Cardiac muscle cell (in vitro differentiated cells and primary cell): ENCODE results near the gene ITM2B. TPM values are rescaled to one million over a fixed set of nuclear protein-coding genes. Genes with fewer than 3 reads are reported as not detected.

Experiments used
- DNase-seq, 2 donors: peaks; one replicate each; pipeline versions ENCODE4 v3.0.0 to v3.0.0-alpha.2; 2010 to 2017; ENCODE audit warnings: low read depth in 1 of 2, low spot score in 1 of 2
- H3K27ac ChIP-seq: fragments of 200-600 bp; sonication (generic); 2 replicates; pipeline ENCODE4 v1.5.1; 2016
- H3K27me3 ChIP-seq: fragments of 200-600 bp; sonication (generic); 2 replicates; pipeline ENCODE4 v1.6.0; 2016; ENCODE audit warnings: control low read depth
- H3K36me3 ChIP-seq: fragments of 200-600 bp; sonication (generic); 2 replicates; pipeline ENCODE4 v1.5.1; 2016; ENCODE audit warnings: control low read depth
- H3K4me1 ChIP-seq: fragments of 200-600 bp; sonication (generic); 2 replicates; pipeline ENCODE4 v1.8.1; 2017; ENCODE audit warnings: low read depth, mild to moderate bottlenecking, mixed run types
- H3K4me3 ChIP-seq: fragments of 200-600 bp; sonication (generic); 2 replicates; pipeline ENCODE4 v1.5.1; 2016; ENCODE audit warnings: mild to moderate bottlenecking
- H3K9me3 ChIP-seq: fragments of 200-600 bp; sonication (generic); 2 replicates; pipeline ENCODE4 v1.5.1; 2017; ENCODE audit warnings: low read depth, mild to moderate bottlenecking, control low read depth
- polyA plus RNA-seq: library from polyadenylated mRNA; unstranded; fragments of >200 nt; fragmentation: Nextera tagmentation; extraction: Ambion mirVana; gene quantifications from 2 replicates; pipeline ENCODE4 v1.2.1, GENCODE V29; 2016
- total RNA-seq: library from RNA; depleted of rRNA; stranded (reverse); fragments of >200 nt; gene quantifications from 2 replicates; pipeline ENCODE4 v1.2.3, GENCODE V29; 2016
- TF ChIP-seq, protein P1 (sequence below): IDR thresholded peaks from 2 replicates; pipeline ENCODE4 v1.5.1; 2012; ENCODE audit warnings: low read depth, mild to moderate bottlenecking, low read length

Gene ITM2B
- total and polyA plus RNA-seq, 2 experiments from 2014 or later, result 135 to 360 TPM

DNA sequence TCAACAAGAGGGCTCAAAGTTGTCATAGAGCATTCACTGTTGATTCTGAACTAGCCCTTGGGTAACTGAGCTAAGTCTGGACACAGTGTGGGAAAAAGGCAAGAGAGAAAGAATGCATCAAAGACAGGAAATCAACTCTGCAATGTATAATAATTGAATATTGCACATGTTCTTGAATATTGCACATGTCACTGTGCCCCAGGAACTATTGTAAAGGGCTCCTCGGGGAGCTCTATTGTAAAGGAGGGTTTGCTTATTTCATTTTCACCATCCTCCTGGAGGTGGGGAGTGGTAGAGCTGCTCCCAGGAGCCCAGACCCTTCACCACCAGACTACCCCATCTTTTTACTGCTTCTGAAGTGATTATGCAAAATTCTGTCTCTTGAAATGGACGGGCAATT lies 44.4 kb upstream of the ITM2B start:
- no peaks in the 10 kb centered on the region for H3K4me1 ChIP-seq
- H3K27me3 ChIP-seq, result no peaks in the 10 kb centered on the region
- TF ChIP-seq, protein P1, sequence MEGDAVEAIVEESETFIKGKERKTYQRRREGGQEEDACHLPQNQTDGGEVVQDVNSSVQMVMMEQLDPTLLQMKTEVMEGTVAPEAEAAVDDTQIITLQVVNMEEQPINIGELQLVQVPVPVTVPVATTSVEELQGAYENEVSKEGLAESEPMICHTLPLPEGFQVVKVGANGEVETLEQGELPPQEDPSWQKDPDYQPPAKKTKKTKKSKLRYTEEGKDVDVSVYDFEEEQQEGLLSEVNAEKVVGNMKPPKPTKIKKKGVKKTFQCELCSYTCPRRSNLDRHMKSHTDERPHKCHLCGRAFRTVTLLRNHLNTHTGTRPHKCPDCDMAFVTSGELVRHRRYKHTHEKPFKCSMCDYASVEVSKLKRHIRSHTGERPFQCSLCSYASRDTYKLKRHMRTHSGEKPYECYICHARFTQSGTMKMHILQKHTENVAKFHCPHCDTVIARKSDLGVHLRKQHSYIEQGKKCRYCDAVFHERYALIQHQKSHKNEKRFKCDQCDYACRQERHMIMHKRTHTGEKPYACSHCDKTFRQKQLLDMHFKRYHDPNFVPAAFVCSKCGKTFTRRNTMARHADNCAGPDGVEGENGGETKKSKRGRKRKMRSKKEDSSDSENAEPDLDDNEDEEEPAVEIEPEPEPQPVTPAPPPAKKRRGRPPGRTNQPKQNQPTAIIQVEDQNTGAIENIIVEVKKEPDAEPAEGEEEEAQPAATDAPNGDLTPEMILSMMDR, result no peak
- no peak overlapping the region for H3K4me3 ChIP-seq
- H3K27ac ChIP-seq, result no peak overlapping the region
- H3K9me3 ChIP-seq, result no peaks in the 10 kb centered on the region
- no peak for DNase-seq
- no peaks in the 10 kb centered on the region for H3K36me3 ChIP-seq

- TF ChIP-seq, protein P1, result no peak
These were observed 43.8 kb upstream of the ITM2B start for GRCh38 chr13:48189171-48189570.

DNA sequence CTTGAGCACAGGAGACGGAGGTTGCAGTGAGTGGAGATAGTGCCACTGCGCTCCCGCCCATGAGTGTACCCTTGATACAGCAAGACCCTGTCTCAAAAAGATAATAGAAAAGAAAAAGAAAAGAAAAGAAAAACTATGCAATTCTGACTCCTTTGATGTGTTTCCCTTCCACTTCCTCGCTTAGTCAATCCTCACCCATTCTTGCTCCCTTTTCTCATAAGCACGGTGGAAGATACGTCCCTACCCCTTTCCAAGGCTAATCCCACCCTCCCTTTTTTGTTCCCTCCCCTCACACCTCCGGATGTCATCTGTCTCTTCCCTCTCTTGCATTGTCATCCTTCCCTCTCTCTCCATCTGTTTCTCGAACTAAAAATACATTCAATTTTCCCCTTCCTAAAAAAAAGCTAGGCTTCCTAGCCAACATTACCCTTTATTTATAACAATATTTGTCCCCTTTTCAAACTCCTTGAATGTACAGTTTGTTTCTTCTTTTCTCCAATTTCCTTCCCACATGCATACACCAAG lies 40.5 kb upstream of the ITM2B start:
- Histone ChIP-seq H3K9me3 (no peaks in the 10 kb centered on the region), H3K27ac (no peak overlapping the region), H3K4me3 (no peak overlapping the region), H3K36me3 (no peaks in the 10 kb centered on the region), H3K27me3 (no peaks in the 10 kb centered on the region), H3K4me1 (no peaks in the 10 kb centered on the region)
- no peak for DNase-seq
- TF ChIP-seq, protein P1, result no peak

More at GRCh38 chr13:48189171-48189570, 43.8 kb upstream of the ITM2B start:
- no peaks in the 10 kb centered on the region for H3K36me3 ChIP-seq
- H3K9me3 ChIP-seq, result no peaks in the 10 kb centered on the region
- no peaks in the 10 kb centered on the region for H3K4me1 ChIP-seq
- H3K27me3 ChIP-seq, result no peaks in the 10 kb centered on the region
- DNase-seq, result no peak
- H3K4me3 ChIP-seq, result no peak overlapping the region
- H3K27ac ChIP-seq, result no peak overlapping the region

DNA sequence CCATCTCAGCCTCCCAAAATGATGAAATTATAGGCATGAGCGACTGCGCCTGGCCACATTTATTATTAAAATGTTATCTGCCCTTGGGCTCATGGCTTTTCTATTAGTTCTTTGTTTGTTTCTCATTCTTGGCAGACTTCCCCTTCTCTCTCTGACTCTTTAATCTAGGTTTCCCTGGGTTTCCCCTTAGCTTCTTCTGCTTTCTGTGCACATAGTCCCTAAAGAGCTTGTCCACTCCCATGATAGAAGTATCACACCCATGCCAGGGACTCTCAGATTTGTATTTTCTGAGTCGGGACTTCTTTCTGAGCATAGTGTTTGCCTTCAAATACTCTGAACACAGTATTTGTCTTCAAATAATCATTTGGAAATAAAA lies 38.6 kb upstream of the ITM2B start:
- H3K27ac ChIP-seq, result no peak overlapping the region
- H3K9me3 ChIP-seq, result no peaks in the 10 kb centered on the region
- TF ChIP-seq, protein P1, result no peak
- H3K27me3 ChIP-seq, result no peaks in the 10 kb centered on the region
- H3K4me1 ChIP-seq, result no peaks in the 10 kb centered on the region
- H3K4me3 ChIP-seq, result no peak overlapping the region
- no peaks in the 10 kb centered on the region for H3K36me3 ChIP-seq
- peak in 1 of 2 donors; percentile 55 for DNase-seq

DNA sequence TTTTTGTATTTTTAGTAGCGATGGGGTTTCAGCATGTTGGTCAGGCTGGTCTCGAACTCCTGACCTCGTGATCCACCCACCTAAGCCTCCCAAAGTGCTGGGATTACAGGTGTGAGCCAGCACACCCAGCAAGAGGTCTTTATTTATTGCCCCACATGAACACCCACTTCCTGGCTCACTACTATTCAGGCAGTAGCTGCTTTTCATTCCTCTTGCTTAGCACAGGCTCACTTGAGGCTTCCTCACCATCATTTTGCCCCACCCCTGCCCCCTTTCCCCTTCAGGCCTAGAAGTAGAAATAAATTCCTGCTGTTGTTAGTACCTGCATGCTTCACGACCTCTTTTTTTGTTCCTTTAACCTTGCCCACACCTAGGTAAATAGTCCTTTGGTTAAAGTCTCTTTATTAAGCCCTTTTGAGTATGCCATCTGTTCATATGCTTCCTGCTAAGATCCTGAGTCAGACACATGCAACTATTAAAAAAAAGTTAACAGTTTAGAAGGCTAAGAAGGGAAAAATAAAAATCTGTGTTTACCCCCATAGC lies 33.5 kb upstream of the ITM2B start:
- no peaks in the 10 kb centered on the region for H3K4me1 ChIP-seq
- no peak overlapping the region for H3K4me3 ChIP-seq
- no peaks in the 10 kb centered on the region for H3K9me3 ChIP-seq
- DNase-seq, result no peak
- no peaks in the 10 kb centered on the region for H3K36me3 ChIP-seq
- no peak overlapping the region for H3K27ac ChIP-seq
- no peaks in the 10 kb centered on the region for H3K27me3 ChIP-seq
- TF ChIP-seq, protein P1, result no peak
